Measurements from ENCODE around the gene CIROP.

The CIROP gene

DNA sequence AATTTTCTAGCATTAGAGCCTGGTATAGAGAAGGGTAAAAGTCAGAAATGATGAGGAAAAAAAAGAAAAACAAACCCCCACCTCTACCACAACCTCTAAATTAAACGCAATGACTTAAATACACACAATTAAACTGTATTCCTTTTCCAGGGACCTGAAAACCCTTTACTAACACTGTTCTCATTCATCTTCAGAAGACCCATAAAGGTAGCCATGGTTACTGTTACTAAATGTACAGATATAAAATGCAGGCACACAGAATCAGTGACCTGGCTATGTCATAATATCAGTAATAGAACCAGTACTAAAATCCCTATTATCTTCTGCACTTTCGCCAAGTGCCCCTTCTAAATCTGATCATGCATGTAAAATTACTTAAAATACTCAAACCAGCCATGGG, 11.3 kb downstream of the CIROP start:
- peak overlapping the region; percentile 89 for H3K4me2 ChIP-seq (ENCODE audit: low read depth, low read length, poor library complexity, severe bottlenecking)
- H3K36me3 ChIP-seq (ENCODE audit: low read length), result peaks cover 30% of the 10 kb centered on the region

GRCh38 chr14:23093104-23093503, 11.7 kb downstream of the CIROP start:
- H3K36me3 ChIP-seq (ENCODE audit: low read length), result peaks cover 32% of the 10 kb centered on the region
- H3K4me3 ChIP-seq (ENCODE audit: insufficient read depth, low read length, poor library complexity, severe bottlenecking), result no peak overlapping the region
- H3K9me2 ChIP-seq (replicated peaks; ENCODE audit: insufficient read depth, low read length), result no peaks in the 10 kb centered on the region
- peaks cover 55% of the 10 kb centered on the region for H3K79me2 ChIP-seq (ENCODE audit: insufficient read depth, low read length)
- H3K27me3 ChIP-seq (ENCODE audit: low read length), result no peaks in the 10 kb centered on the region
- peak overlapping the region; percentile 85; the same call in 1 of the 2 replicates for H3K9ac ChIP-seq (ENCODE audit: low read length)
- H3K27ac ChIP-seq (ENCODE audit: low read depth, low read length), result no peak overlapping the region
- H4K20me1 ChIP-seq (ENCODE audit: low read depth, low read length), result peaks cover 21% of the 10 kb centered on the region
- no peaks in the 10 kb centered on the region for H3F3A ChIP-seq (ENCODE audit: insufficient read depth)
- TF ChIP-seq CTCF (IDR thresholded peaks at IDR 0.05; ENCODE audit: insufficient read depth, low read length, poor library complexity, severe bottlenecking) (no peak), EZH2phosphoT487 (conservative IDR thresholded peaks at IDR 0.05; ENCODE audit: low read length) (no peak)
- peak overlapping the region; percentile 89 for H3K4me2 ChIP-seq (ENCODE audit: low read depth, low read length, poor library complexity, severe bottlenecking)
- H2AFZ ChIP-seq (ENCODE audit: low read depth, low read length, severe bottlenecking), result no peak overlapping the region
- no peaks in the 10 kb centered on the region for H3K9me3 ChIP-seq (ENCODE audit: insufficient read depth, low read length)

More for the DNA sequence above, 11.3 kb downstream of the CIROP start:
- Histone ChIP-seq H3K79me2 (ENCODE audit: insufficient read depth, low read length) (peaks cover 54% of the 10 kb centered on the region), H3K9ac (ENCODE audit: low read length) (peak overlapping the region; percentile 85), H3K9me3 (ENCODE audit: insufficient read depth, low read length) (no peaks in the 10 kb centered on the region), H2AFZ (ENCODE audit: low read depth, low read length, severe bottlenecking) (no peak overlapping the region), H3K27me3 (ENCODE audit: low read length) (no peaks in the 10 kb centered on the region), H3K27ac (ENCODE audit: low read depth, low read length) (no peak overlapping the region), H3K4me3 (ENCODE audit: insufficient read depth, low read length, poor library complexity, severe bottlenecking) (peak overlapping the region; percentile 66), H4K20me1 (ENCODE audit: low read depth, low read length) (peaks cover 21% of the 10 kb centered on the region), H3K9me2 (replicated peaks; ENCODE audit: insufficient read depth, low read length) (no peaks in the 10 kb centered on the region), H3F3A (ENCODE audit: insufficient read depth) (no peaks in the 10 kb centered on the region)
- TF ChIP-seq EZH2phosphoT487 (conservative IDR thresholded peaks at IDR 0.05; ENCODE audit: low read length), result no peak
- TF ChIP-seq CTCF (IDR thresholded peaks at IDR 0.05; ENCODE audit: insufficient read depth, low read length, poor library complexity, severe bottlenecking), result no peak

GRCh38 chr14:23091294-23092225, 13.2 kb downstream of the CIROP start:
- H3K9me2 ChIP-seq (replicated peaks; ENCODE audit: insufficient read depth, low read length), result no peaks in the 10 kb centered on the region
- H2AFZ ChIP-seq (ENCODE audit: low read depth, low read length, severe bottlenecking), result no peak overlapping the region
- H3K9ac ChIP-seq (ENCODE audit: low read length), result no peak overlapping the region
- peaks cover 42% of the 10 kb centered on the region for H3K36me3 ChIP-seq (ENCODE audit: low read length)
- H3K79me2 ChIP-seq (ENCODE audit: insufficient read depth, low read length), result peaks cover 55% of the 10 kb centered on the region
- H3K27me3 ChIP-seq (ENCODE audit: low read length), result no peaks in the 10 kb centered on the region
- H4K20me1 ChIP-seq (ENCODE audit: low read depth, low read length), result peaks cover 21% of the 10 kb centered on the region
- no peak overlapping the region for H3K4me2 ChIP-seq (ENCODE audit: low read depth, low read length, poor library complexity, severe bottlenecking)
- no peak overlapping the region for H3K27ac ChIP-seq (ENCODE audit: low read depth, low read length)
- H3F3A ChIP-seq (ENCODE audit: insufficient read depth), result 0 out of 2 replicates have a peak, but pooled peaks cover 3% of the 10 kb centered on the region
- H3K9me3 ChIP-seq (ENCODE audit: insufficient read depth, low read length), result no peaks in the 10 kb centered on the region
- TF ChIP-seq CTCF (IDR thresholded peaks at IDR 0.05; ENCODE audit: insufficient read depth, low read length, poor library complexity, severe bottlenecking), result no peak
- no peak for TF ChIP-seq EZH2phosphoT487 (conservative IDR thresholded peaks at IDR 0.05; ENCODE audit: low read length)
- no peak overlapping the region for H3K4me3 ChIP-seq (ENCODE audit: insufficient read depth, low read length, poor library complexity, severe bottlenecking)

Data from SU-DHL-6 (cell line).